SKM-1 (cell line): ENCODE results near the gene NRG3.

Experiments used
- DNase-seq: peaks from one replicate; lab custom pipeline; 2025; ENCODE audit not compliant: unreplicated experiment; lab: John Stamatoyannopoulos, UW

NRG3 gene

GRCh38 chr10:82208726-82209125, 333.7 kb downstream of the NRG3 start:
- DNase-seq: no peak

- DNase-seq: no peak
These were observed 335.3 kb downstream of the NRG3 start for GRCh38 chr10:82210331-82210730.

GRCh38 chr10:82211346-82211745, 336.4 kb downstream of the NRG3 start:
- DNase-seq: no peak

DNA sequence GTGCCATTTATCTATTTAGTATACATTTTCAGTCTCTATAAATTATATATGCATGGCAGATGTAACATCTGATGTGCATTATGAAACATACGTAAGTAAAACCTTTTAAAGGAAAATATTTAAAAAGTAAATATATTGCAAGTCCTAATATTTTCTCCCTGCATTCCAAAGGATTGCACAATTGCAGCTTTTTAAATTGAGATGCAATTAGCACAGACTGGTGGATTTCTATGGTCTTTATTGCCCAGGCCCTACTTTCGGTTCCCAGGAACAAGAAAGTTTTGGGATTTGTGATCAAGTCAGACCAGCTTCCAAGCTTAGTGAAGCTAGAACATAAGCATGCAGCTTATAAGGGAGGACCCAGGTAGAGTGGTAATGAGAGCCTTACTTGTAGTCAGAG, 337.8 kb downstream of the NRG3 start:
- no peak for DNase-seq

GRCh38 chr10:82213784-82214183, 338.8 kb downstream of the NRG3 start:
- no peak for DNase-seq

DNA sequence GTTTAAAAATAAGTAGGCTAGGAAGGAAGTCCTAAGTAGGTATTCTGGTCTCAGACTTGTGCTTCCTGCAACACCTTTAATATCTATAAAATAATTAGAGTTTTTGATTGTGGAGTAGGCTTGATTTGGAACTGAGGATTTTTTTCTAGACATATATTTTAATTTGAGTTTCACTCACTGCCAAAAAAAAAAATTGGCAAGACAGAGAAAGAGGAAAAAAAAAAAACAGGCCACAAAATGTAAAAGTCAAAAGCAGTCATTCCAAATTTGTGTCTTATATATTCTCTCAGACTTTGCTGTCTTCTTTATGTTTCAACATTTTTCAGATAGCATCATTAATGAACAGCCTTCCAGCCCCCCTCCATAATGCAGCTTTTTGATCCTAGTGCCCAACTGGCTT, 346.1 kb downstream of the NRG3 start:
- no peak for DNase-seq

GRCh38 chr10:82221601-82222149, 346.7 kb downstream of the NRG3 start:
- no peak for DNase-seq

DNA sequence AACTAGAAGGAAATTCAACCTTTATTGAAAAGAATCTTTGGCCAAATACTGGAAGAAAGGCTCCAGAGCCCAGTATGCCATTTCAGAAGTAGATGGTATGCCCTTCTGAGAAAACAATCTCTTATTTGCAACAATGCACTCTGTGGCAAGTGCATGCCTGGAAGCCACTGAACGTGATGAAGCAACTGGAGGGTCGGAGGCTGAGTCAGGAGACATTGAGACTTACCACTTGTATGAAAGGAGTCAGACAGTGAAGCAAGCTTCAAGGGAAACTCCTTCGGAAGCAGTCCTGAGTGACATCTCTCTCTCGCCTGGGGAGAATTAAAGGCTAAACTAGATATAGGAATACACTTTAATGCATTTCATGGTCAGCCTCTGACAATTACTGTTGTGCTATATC, 353.7 kb downstream of the NRG3 start:
- no peak for DNase-seq

GRCh38 chr10:82234173-82234572, 359.2 kb downstream of the NRG3 start:
- DNase-seq: no peak

DNA sequence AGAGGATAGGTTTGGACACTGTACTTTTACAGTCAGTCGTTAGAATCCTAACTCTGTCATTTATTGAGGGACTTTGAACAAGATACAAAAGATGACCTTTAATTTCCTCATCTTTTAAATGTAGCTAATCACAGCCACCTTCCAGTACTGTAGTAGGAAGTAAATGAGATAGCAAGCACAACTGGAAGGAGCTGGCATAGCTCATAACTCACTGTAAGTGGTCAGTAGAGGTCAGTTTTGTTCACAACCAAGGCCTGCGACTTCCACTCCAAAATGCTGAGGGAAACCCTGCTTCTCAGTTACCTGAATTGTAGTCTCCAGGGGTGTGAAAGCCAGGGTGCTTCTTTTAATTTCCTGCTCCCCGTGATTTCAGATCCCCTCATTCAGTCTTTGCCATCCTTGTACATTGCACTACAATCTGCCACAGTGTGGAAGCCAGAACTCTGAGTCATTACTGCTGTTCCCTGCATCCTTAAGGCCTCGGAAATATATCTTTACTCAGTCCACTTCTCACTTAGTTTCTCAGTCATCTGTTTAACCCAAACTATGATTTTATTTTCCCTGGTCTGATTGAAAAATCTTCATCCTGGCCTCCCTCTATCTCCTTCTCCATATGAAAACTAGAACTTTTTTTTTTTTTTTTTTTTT, 361.2 kb downstream of the NRG3 start:
- DNase-seq: no peak

GRCh38 chr10:82238291-82238690, 363.3 kb downstream of the NRG3 start:
- no peak for DNase-seq

DNA sequence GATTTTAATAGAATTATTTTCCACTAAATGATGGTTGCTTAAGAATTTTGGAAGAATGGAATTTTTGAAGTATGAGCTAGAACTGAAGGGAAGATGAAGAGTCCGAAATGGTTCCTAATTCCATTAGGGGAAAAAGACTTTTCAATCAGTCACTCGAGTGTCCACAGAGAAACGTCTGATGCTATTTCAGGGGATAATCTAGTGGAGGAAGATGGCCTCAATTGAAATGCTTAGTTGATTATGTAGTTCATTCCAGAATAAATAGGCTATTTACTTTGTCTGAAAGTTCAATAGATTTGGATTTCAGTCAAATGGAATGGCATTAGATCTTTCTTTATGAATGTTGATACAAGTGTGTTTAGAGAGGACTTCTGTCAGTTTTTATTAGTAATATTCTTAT, 365.4 kb downstream of the NRG3 start:
- DNase-seq: no peak

DNA sequence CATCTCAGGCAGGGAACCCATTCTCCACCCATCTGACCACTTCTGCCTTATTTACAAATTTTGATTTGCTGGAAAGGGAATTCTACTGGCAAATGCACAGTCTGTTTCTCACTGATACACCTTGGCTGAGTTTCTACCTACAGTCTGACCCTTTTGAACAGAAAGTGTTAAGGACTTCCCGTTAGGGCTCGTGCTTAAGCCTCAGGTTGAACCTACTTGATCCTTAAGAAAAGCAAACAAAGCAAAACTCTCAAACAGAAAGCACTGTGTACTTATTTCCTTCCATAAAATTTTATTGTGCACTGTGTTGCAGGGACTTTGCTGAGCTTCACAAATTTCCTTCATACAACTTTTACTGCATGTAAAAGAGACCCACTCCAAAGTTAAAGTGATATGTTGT, 367.8 kb downstream of the NRG3 start:
- DNase-seq: no peak

DNA sequence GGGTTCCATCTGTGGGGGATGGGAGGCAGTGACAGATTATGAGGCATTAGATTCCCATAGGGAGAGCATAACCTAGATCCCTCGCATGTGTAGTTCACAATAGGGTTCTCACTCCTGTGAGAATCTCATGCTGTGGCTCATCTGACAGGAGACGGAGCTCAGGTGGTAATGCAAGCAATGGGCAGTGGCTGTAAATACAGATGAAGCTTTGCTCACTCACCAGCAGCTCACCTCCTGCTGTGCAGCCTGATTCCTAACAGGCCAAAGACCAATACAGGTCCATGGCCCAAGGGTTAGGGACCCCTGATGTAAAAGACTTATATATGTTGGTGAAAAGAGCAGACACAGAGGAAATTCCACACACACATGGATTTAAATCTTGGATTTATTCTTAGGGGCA, 370.2 kb downstream of the NRG3 start:
- no peak for DNase-seq

GRCh38 chr10:82245906-82246560, 371.0 kb downstream of the NRG3 start:
- no peak for DNase-seq

- DNase-seq: no peak
These were observed 374.1 kb downstream of the NRG3 start for GRCh38 chr10:82249141-82249540.

- no peak for DNase-seq
These were observed 376.4 kb downstream of the NRG3 start for GRCh38 chr10:82251222-82251906.

DNA sequence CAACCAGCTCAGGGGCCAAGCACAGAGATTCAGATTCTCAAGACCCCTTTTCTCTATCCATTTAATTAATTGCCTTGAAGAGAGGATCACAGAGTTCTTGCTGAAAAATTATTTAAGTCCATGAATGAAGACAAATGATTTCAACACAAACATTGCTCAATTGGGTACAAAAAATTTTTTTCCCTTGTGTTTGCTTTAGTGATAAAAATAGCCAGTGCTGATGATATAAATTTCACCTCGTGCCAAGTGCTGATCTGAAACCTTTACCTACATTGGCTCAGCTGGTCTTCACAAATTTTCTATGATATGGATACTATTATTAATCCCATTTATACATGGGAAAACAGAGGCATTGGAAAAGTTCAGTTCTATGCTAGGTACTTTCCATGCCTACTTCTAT, 377.1 kb downstream of the NRG3 start:
- DNase-seq: no peak

DNA sequence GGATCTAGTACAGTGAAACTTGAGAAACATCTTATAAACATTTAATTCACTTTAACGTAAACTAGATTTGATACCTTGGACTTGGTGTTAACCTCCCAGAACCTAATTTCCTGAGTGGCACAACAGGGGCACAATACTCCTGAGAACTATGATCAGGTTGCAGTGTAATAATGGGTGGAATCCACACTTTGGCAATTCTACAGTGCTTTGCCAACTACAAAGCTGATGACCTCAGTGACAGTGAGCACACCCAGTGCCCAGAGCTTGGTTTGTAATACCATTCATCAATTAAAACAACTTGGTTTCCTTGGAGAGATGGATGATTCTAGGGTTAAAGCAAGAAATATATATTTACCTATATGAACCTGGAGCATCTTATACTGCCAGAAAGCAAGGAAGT, 379.2 kb downstream of the NRG3 start:
- no peak for DNase-seq

- no peak for DNase-seq
These were observed 381.3 kb downstream of the NRG3 start for GRCh38 chr10:82256275-82256674.

GRCh38 chr10:82266438-82266837, 391.4 kb downstream of the NRG3 start:
- no peak for DNase-seq

- DNase-seq: no peak
These were observed 392.0 kb downstream of the NRG3 start for GRCh38 chr10:82267014-82267413.
